HepG2 (cell line): ENCODE measurements around the gene RBSN. TPM values are rescaled to one million over a fixed set of nuclear protein-coding genes. Genes with fewer than 3 reads are reported as not detected.
A peak's percentile ranks its signal among the peaks of the same experiment; 100 is the strongest.

Experiments used
- ARID5B ChIP-seq: IDR thresholded peaks from 2 replicates; pipeline ENCODE4 v1.4.0; 2020; ENCODE audit warnings: mild to moderate bottlenecking, missing genetic modification reagents
- CBFB ChIP-seq: sonication (generic); formaldehyde crosslinking; IDR thresholded peaks from 2 replicates; pipeline ENCODE4 v1.4.0; 2020; ENCODE audit warnings: missing genetic modification reagents
- CENPT ChIP-seq: sonication (generic); formaldehyde crosslinking; IDR thresholded peaks from 2 replicates; pipeline ENCODE4 v1.8.0; 2022; ENCODE audit warnings: low read depth, mild to moderate bottlenecking, moderate library complexity, missing genetic modification reagents
- CHCHD3 ChIP-seq: sonication (generic); formaldehyde crosslinking; IDR thresholded peaks from 2 replicates; pipeline ENCODE4 v1.8.0; 2022; ENCODE audit warnings: mild to moderate bottlenecking, missing genetic modification reagents, moderate library complexity
- FIP1L1 ChIP-seq: fragments of 200-400 bp; formaldehyde crosslinking; IDR thresholded peaks from 2 replicates; pipeline ENCODE4 v1.6.1; 2018; ENCODE audit warnings: low read depth, mild to moderate bottlenecking, low read length, moderate library complexity, borderline replicate concordance; ENCODE audit not compliant: insufficient read depth
- GLI4 ChIP-seq: sonication (generic); formaldehyde crosslinking; IDR thresholded peaks from 2 replicates; pipeline ENCODE4 v1.5.1; 2020; ENCODE audit warnings: missing genetic modification reagents, mild to moderate bottlenecking, moderate library complexity, borderline replicate concordance
- GTF3A ChIP-seq: sonication (generic); formaldehyde crosslinking; conservative IDR thresholded peaks from 2 replicates; pipeline ENCODE4 v1.4.0; 2020; ENCODE audit warnings: mild to moderate bottlenecking, missing genetic modification reagents
- HOXA5 ChIP-seq: sonication (generic); formaldehyde crosslinking; IDR thresholded peaks from 2 replicates; pipeline ENCODE4 v1.4.0; 2020; ENCODE audit warnings: missing genetic modification reagents
- JARID2 ChIP-seq: sonication (generic); formaldehyde crosslinking; IDR thresholded peaks from 2 replicates; pipeline ENCODE4 v1.8.1; 2023; ENCODE audit warnings: missing genetic modification reagents, inconsistent platforms; ENCODE audit not compliant: insufficient replicate concordance
- KAT8 ChIP-seq: IDR thresholded peaks from 2 replicates; pipeline ENCODE4 v1.6.1; 2016; ENCODE audit warnings: missing genetic modification reagents, missing compliant biosample characterization
- NAIF1 ChIP-seq: sonication (generic); formaldehyde crosslinking; IDR thresholded peaks from 2 replicates; pipeline ENCODE4 v1.5.0; 2020; ENCODE audit warnings: mild to moderate bottlenecking, missing genetic modification reagents, borderline replicate concordance
- RARA ChIP-seq: IDR thresholded peaks from 2 replicates; pipeline ENCODE4 v1.6.1; 2016; ENCODE audit warnings: missing genetic modification reagents, missing compliant biosample characterization
- SKIL ChIP-seq: sonication (generic); formaldehyde crosslinking; IDR thresholded peaks from 2 replicates; pipeline ENCODE4 v1.8.0; 2022; ENCODE audit warnings: missing genetic modification reagents, mild to moderate bottlenecking, moderate library complexity, borderline replicate concordance
- SPEN ChIP-seq: sonication (generic); formaldehyde crosslinking; IDR thresholded peaks from 2 replicates; pipeline ENCODE4 v1.5.1; 2020; ENCODE audit warnings: low read depth, mild to moderate bottlenecking, missing genetic modification reagents
- TARDBP ChIP-seq: sonication (generic); formaldehyde crosslinking; IDR thresholded peaks from 2 replicates; pipeline ENCODE4 v1.8.0; 2022; ENCODE audit warnings: mild to moderate bottlenecking, missing genetic modification reagents
- YEATS2 ChIP-seq: sonication (generic); formaldehyde crosslinking; IDR thresholded peaks from 2 replicates; pipeline ENCODE4 v1.4.0; 2020; ENCODE audit warnings: missing genetic modification reagents, borderline replicate concordance
- ZHX1 ChIP-seq: sonication (generic); formaldehyde crosslinking; IDR thresholded peaks from 2 replicates; pipeline ENCODE4 v1.8.1; 2022; ENCODE audit warnings: low read depth, mild to moderate bottlenecking, missing genetic modification reagents
- ZNF17 ChIP-seq: sonication (generic); formaldehyde crosslinking; IDR thresholded peaks from 2 replicates; pipeline ENCODE4 v1.5.0; 2020; ENCODE audit warnings: mild to moderate bottlenecking, missing genetic modification reagents
- ZNF256 ChIP-seq: sonication (generic); formaldehyde crosslinking; conservative IDR thresholded peaks from 2 replicates; pipeline ENCODE4 v1.4.0; 2020; ENCODE audit warnings: missing genetic modification reagents
- ZNF296 ChIP-seq: sonication (generic); formaldehyde crosslinking; conservative IDR thresholded peaks from 2 replicates; pipeline ENCODE4 v1.5.0; 2020; ENCODE audit warnings: mild to moderate bottlenecking, missing genetic modification reagents
- ZNF34 ChIP-seq: sonication (generic); formaldehyde crosslinking; IDR thresholded peaks from 2 replicates; pipeline ENCODE4 v1.4.0; 2020; ENCODE audit warnings: mild to moderate bottlenecking, missing genetic modification reagents, borderline replicate concordance
- ZNF431 ChIP-seq: sonication (generic); formaldehyde crosslinking; IDR thresholded peaks from 2 replicates; pipeline ENCODE4 v1.9.0; 2022; ENCODE audit warnings: missing genetic modification reagents, low read depth, mild to moderate bottlenecking, borderline replicate concordance
- ZNF567 ChIP-seq: sonication (generic); formaldehyde crosslinking; IDR thresholded peaks from 2 replicates; pipeline ENCODE4 v1.8.1; 2023; ENCODE audit warnings: mild to moderate bottlenecking, missing genetic modification reagents, borderline replicate concordance
- polyA plus RNA-seq, 8 experiments: library from polyadenylated mRNA; depleted of rRNA in 3 of 8; stranded (reverse) in 7 of 8; unstranded in 1 of 8; fragments of >200 nt; fragmentation: Illumina TruSeq in 4 of 8; extraction: Trizol in 4 of 8; gene quantifications; 2 replicates each; pipeline versions ENCODE4 v1.2.1 to v1.2.3, GENCODE V29; 2011 to 2016; ENCODE audit warnings: low read depth in 4 of 8, missing spikeins in 1 of 8, mixed read lengths in 1 of 8; ENCODE audit not compliant: insufficient read depth in 1 of 8
- total RNA-seq, 5 experiments: library from RNA; depleted of rRNA; stranded (reverse); fragments of >200 nt; fragmentation: Illumina TruSeq; extraction: Trizol; gene quantifications; 2 replicates each; pipeline ENCODE4 v1.2.3, GENCODE V29; 2016; ENCODE audit warnings: low read depth in 1 of 5

RBSN gene
- total and polyA plus RNA-seq, 2 of the 13 experiments (the other 11 are each of a cell fraction or from before 2014, with no cell fraction given), result 7.9 to 11.8 TPM

- TF ChIP-seq KAT8 (CRISPR knock-in tag) (peak; percentile 40; the same call in 1 of the 2 replicates), ZNF256 (CRISPR knock-in tag) (no peak), GTF3A (CRISPR knock-in tag) (no peak), FIP1L1 (no peak), ZNF296 (CRISPR knock-in tag) (no peak), NAIF1 (no peak), SPEN (no peak), ZNF431 (CRISPR knock-in tag) (no peak), ARID5B (CRISPR knock-in tag) (peak; percentile 18; the same call in 1 of the 2 replicates), JARID2 (CRISPR knock-in tag) (no peak), HOXA5 (no peak), CHCHD3 (no peak), CBFB (no peak), ZNF567 (no peak), CENPT (CRISPR knock-in tag) (no peak), GLI4 (no peak), SKIL (CRISPR knock-in tag) (no peak), RARA (0 out of 2 replicates have a peak, but pooled peaks have one; percentile 35), ZNF34 (CRISPR knock-in tag) (no peak), ZHX1 (CRISPR knock-in tag) (no peak), TARDBP (CRISPR knock-in tag) (no peak), ZNF17 (CRISPR knock-in tag) (no peak), YEATS2 (CRISPR knock-in tag) (no peak)
These were observed 49.7 kb upstream of the RBSN start (continued) for GRCh38 chr3:15148614-15149013.
